Progenitor cell of endocrine pancreas (in vitro differentiated cells): ENCODE results near the gene ISCA1. TPM values are rescaled to one million over a fixed set of nuclear protein-coding genes. Genes with fewer than 3 reads are reported as not detected.

Experiments used
- DNase-seq: peaks from one replicate; pipeline ENCODE4 v3.0.0; 2021; ENCODE audit warnings: low spot score; ENCODE audit not compliant: unreplicated experiment
- H3K27ac Mint-ChIP-seq: 2 replicates; pipeline ENCODE4 v1.8.0; 2021; ENCODE audit warnings: mild to moderate bottlenecking, moderate library complexity, mixed read lengths
- H3K27me3 Mint-ChIP-seq: 2 replicates; pipeline ENCODE4 v1.8.0; 2021; ENCODE audit warnings: mixed read lengths
- H3K36me3 Mint-ChIP-seq: 2 replicates; pipeline ENCODE4 v1.8.0; 2022; ENCODE audit warnings: mixed read lengths; ENCODE audit not compliant: insufficient read depth
- H3K4me1 Mint-ChIP-seq: 2 replicates; pipeline ENCODE4 v1.8.0; 2021; ENCODE audit warnings: low read depth, mixed read lengths
- H3K4me3 Mint-ChIP-seq: 2 replicates; pipeline ENCODE4 v1.8.0; 2021; ENCODE audit warnings: low read depth, mild to moderate bottlenecking, moderate library complexity, mixed read lengths
- H3K9me3 Mint-ChIP-seq: 2 replicates; pipeline ENCODE4 v1.8.0; 2021; ENCODE audit warnings: low read depth, mixed read lengths
- CTCF ChIP-seq: fragments of 200-600 bp; sonication (generic); IDR thresholded peaks from one replicate; pipeline ENCODE4 v1.5.0; 2021; ENCODE audit warnings: antibody characterized with exemption, mild to moderate bottlenecking; ENCODE audit not compliant: unreplicated experiment
- total RNA-seq: library from RNA; stranded (reverse); gene quantifications from 2 replicates; pipeline ENCODE4 v1.2.1, GENCODE V29; 2021

ISCA1 gene
- total RNA-seq, 1 donor from 2014 or later, result 37.9 TPM

- Mint-ChIP-seq H3K27ac (no peak overlapping the region), H3K9me3 (no peaks in the 10 kb centered on the region), H3K27me3 (no peaks in the 10 kb centered on the region), H3K4me3 (no peak overlapping the region), H3K36me3 (no peaks in the 10 kb centered on the region), H3K4me1 (no peaks in the 10 kb centered on the region)
- no peak for TF ChIP-seq CTCF
- no peak for DNase-seq
Measured at GRCh38 chr9:86217076-86217755, 65.1 kb downstream of the ISCA1 start.

Other genes with a start within 250 kb of the ISCA1 start
- 104 and 112 TPM in 2 replicates for gene GOLM1, start 183.0 kb downstream of the ISCA1 start, total RNA-seq
- gene C9orf153, start 22.9 kb downstream of the ISCA1 start, total RNA-seq, result 0.69 TPM in 1 of 2 replicates, not detected in the other
- gene TUT7, start 71.9 kb upstream of the ISCA1 start, total RNA-seq, result 24.5 and 25.2 TPM in 2 replicates